ENCODE measurements around the gene TUBA3D.
"Not testable (repeated sequence)": the region's sequence is repeated elsewhere in the genome, so short reads cannot be mapped to it uniquely, and the experiment has no call there.

Gene TUBA3D

DNA sequence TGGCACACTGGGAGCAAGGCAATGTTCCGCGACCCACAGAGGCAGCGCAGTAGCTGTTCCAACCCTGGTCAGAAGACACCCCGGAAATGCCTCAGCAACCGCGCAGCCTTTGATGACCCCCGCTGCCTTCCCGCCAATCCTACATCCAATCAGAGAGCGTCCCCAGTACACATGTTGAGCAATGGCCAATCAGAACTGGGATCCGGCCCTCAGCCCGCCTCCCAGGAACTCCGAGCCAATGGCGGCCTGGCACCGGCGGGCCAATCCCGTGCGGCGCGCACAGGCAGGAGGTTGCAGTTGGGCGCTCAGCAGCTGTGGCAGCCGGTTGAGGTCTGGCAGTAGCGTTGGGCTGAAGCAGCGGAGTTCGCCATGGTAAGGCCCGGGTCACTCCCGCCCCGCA lies at the start of gene TUBA3D:
TSS of gene TUBA3D (plus strand) at position 289 of the 400 bp plus-strand sequence. CDS start at position 370, 81 bp downstream.
- DNase-seq: no peak

GRCh38 chr2:131426727-131427126 lies 49.2 kb upstream of the TUBA3D start:
- DNase-seq: no peak

DNA sequence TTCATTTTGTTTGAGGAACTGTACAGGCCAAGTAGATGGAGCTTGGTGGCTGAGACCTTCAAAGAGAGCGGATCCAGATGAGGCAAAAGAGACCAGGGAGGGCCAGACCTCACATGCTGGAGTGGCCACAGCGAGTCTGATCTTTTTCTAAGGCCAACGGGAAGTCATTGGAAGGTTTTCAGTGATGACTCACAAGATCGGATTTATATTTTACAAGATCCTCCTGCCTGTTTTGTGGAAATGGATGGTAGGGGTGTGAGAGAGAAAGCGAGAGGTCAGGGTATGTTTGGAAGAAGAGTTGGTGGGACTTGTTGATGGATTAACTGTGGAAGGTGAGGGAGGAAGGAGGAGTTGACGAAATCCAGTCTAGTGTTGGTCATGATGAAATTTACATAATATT lies 44.6 kb upstream of the TUBA3D start:
- DNase-seq: peak; percentile 7

DNA sequence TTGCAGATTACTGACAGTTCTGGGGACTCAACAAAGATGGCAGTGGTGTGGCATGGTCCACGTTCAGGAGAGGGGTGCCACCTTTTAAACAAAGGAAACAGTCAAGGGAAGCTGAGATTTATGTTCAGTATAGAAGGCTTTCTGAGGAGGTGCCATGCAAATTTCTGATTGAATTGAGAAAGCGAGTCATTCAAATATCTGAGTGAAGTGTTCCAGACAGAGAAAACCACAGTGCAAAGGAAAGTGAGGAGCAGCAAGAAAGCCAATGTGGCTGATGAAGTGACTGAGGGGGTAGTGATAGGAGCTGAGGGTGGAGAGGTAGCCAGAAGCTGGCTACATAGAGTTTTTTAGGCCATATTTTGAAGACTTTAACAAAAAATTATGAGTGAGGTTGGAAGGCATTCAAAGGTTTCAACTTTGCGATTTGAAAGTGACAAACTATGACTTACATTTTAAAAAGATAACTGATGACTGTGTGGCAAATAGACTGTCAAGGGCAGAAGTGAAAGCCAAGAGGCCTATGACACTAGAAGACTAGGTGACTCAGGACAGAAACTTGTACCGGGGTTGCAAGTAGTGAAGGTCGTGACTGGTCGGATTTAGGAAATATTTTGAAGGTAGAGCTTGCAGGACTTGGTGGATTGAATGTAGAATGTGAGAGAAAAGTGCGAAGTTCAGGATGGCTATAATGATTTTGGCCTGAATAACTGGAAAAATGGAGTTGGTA lies 35.0 kb upstream of the TUBA3D start:
- not testable (repeated sequence) for DNase-seq

GRCh38 chr2:131444736-131445514 lies 31.0 kb upstream of the TUBA3D start:
- not testable (repeated sequence) for DNase-seq

DNA sequence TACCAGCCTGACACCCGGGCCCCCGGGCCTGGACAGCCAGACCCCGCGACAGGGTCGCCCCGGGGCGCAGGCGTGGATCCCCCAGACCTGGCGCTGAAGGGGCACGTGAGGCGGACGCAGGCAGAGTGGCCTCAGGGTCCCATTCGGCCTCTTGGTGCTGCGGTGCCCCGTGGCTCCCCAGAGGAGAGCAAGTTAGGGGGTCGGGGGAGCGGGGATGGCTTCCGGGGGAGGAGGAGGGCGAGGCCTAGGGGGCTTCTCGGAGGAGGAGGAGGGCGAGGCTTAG lies 30.5 kb upstream of the TUBA3D start:
- not testable (repeated sequence) for DNase-seq

DNA sequence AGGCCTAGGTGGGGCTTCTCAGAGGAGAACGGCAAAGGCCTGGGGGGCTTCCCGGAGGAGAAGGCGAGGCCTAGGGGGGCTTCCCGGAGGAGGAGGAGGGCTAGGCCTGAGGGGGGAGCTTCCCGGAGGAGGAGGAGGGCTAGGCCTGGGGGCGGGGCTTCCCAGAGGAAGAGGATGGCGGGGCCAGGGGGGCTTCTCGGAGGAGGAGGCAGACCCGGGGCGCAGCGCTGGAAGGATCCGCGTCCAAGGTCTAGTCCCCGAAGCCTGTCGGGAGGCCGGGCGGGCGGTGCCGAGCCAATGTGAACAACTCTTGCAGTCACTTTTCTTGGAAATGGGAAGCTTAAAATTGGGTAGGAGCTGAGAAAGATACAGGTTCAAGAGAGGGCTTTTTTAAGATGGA lies 30.0 kb upstream of the TUBA3D start:
- no peak for DNase-seq

DNA sequence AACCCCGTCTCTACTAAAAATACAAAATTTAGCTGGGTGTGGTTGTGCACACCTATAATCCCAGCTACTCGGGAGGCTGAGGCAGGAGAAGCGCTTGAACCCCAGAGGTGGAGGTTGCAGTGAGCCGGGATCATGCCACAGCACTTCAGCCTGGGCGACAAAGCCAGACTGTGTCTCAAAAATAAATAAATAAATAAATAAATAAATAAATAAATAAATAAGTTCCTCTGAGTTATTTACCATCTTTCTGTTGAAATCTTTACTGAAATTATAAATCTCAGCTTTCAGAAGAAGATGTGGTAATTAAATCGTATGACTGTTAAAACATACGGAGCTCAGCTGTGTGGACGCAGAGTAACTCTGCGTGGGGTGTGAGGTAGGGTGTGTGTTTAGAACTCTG lies 27.9 kb upstream of the TUBA3D start:
- DNase-seq: not testable (repeated sequence)

GRCh38 chr2:131451265-131451949 lies 24.5 kb upstream of the TUBA3D start:
- not testable (repeated sequence) for DNase-seq

DNA sequence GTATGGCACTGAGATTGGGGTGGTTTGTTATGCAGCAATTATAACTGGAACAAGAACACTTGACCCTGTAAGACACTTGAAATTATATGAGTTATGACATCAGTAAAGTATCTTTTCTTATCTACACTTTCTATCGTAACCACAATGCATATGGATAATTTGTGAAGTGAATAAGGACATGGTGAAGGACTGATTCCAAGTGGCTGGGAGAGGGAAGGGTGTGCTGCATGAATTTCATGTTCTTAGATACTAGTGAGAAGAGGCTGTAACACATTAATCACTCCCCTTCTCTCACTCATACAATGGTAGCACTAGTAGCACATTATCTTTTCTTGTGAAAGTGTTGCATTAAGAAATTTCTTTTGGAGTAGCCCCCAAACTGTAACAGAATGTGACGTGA lies 21.0 kb upstream of the TUBA3D start:
- not testable (repeated sequence) for DNase-seq

DNA sequence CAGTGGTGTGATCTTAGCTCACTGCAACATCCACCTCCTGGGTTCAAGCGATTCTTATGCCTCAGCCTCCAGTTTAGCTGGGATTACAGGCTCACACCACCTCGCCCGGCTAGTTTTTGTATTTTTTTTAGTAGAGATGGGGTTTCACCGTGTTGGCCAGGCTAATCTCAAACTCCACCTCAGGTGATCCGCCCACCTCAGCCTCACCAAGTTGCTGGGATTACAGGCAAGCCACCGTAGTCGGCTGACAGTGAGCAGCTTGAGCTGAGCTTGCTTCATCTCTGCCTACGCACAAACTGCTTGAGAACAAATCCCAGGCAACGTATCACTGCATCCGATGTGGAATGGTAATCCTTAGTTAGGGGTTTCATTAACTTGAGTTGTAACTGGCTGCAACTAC lies 8.2 kb upstream of the TUBA3D start:
- DNase-seq: not testable (repeated sequence)

DNA sequence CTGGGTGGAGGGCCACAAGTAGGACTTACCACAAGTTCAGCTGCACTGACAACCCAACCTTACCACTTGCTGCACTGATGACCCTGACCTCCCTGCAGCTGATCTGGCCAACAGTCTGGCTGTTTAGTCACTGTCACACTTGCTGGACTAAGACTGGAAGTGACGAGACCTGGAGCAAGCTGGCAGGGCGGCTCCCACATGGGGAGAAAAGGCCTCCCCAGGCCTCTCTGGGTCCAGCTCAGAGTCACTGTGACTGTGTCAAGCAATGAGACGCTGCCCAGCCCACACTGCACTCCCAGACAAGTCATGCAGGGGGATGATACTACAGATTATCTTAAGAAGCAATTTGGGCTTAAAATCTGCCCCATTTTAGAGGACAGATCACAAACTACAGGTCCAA lies 5.0 kb upstream of the TUBA3D start:
- DNase-seq: not testable (repeated sequence)

DNA sequence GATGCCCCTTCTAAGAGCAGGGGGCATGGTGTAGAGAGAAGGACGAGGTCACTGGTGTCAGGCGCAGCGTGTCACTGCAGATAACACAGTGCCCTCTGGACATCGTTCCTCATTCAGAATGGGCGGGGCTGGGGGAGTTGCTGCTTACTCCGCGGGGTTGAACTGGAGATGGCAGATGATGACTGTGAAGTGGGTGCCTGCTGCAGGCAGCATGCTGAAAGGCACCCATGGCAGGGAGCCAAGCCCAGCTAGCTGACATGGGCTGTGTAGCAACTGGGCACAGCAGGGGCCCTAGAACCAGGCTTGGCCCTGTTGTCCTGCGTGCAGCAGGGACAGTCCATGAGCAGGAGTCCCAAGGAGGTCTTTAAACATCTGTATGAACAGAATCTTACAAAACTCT lies 4.3 kb upstream of the TUBA3D start:
- not testable (repeated sequence) for DNase-seq

GRCh38 chr2:131473266-131473665 lies 2.7 kb upstream of the TUBA3D start:
- not testable (repeated sequence) for DNase-seq

DNA sequence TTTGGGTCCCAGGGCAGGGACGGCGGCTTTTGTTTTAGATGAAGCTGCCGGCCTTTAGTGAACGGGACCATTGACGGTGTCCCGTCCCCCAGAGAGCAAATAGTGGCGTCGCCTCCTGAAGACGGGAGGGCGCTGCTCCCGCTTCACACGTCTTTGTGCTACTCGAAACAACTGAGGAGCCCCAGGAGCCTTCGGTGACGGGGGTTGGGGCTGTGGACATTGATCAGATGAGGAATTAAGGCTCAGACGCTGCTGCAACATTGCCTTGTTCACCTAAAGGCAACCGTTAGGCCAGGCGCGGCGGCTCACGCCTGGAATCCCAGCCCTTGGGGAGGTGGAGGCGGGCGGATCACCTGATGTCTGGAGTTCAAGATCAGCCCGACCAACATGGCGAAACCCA lies 444 bp downstream of the TUBA3D start:
- not testable (repeated sequence) for DNase-seq

DNA sequence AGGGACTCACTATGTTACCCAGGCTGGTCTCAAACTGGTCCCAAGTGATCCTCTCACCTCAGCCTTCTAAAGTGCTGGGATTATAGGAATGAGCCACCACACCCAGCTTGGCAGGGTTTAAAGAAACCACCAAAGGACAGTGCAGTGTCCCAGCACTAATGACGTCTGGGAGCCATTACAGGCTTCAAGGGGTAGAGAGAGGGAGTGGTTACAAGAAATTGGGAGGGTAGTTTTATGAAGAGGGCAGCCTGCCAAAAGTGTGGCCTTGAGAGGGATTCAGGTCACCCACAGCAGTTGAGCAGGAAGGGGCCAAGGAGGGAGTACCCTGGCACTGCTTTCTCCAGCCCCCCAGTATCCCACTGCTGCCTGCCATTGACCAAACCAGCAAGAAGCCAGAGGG lies 1.3 kb downstream of the TUBA3D start:
- not testable (repeated sequence) for DNase-seq

DNA sequence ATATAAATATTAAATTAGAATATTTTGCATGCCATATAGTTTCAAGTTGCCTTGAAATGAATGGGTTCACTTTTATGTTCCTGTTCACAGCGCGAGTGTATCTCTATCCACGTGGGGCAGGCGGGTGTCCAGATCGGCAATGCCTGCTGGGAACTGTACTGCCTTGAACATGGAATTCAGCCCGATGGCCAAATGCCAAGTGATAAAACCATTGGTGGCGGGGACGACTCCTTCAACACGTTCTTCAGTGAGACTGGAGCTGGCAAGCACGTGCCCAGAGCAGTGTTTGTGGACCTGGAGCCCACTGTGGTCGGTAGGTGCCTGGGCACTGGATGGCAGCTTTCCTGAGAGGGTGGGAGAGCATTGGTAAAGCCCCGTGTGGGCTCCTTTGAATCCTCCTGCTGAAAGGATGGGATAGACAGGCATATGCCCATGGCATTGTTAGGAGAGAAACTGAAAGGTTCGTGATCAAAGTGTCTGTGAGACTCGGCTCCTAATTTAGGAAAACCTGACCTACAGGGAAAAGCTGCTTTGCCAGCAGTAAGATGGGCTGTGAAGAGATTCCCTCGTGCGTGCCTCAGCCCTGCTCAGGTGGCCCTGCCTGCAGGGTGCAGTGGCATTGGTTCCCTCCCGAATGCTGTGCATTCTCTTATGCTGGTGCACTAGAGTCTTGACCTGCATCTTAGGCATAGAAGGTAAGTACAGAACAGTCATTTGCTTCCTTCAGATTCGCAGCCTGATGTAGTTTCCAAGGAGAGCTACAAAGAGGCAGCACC lies 2.3 kb downstream of the TUBA3D start:
- DNase-seq: not testable (repeated sequence)

GRCh38 chr2:131478850-131479461 lies 3.0 kb downstream of the TUBA3D start:
- DNase-seq: not testable (repeated sequence)

DNA sequence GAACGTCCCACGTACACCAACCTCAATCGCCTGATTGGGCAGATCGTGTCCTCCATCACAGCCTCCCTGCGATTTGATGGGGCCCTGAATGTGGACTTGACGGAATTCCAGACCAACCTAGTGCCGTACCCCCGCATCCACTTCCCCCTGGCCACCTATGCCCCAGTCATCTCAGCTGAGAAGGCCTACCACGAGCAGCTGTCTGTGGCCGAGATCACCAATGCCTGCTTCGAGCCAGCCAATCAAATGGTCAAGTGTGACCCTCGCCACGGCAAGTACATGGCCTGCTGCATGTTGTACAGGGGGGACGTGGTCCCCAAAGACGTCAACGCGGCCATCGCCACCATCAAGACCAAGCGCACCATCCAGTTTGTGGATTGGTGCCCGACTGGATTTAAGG lies 4.4 kb downstream of the TUBA3D start:
- DNase-seq: not testable (repeated sequence)

GRCh38 chr2:131482506-131483155 lies 6.7 kb downstream of the TUBA3D start:
- not testable (repeated sequence) for DNase-seq

DNA sequence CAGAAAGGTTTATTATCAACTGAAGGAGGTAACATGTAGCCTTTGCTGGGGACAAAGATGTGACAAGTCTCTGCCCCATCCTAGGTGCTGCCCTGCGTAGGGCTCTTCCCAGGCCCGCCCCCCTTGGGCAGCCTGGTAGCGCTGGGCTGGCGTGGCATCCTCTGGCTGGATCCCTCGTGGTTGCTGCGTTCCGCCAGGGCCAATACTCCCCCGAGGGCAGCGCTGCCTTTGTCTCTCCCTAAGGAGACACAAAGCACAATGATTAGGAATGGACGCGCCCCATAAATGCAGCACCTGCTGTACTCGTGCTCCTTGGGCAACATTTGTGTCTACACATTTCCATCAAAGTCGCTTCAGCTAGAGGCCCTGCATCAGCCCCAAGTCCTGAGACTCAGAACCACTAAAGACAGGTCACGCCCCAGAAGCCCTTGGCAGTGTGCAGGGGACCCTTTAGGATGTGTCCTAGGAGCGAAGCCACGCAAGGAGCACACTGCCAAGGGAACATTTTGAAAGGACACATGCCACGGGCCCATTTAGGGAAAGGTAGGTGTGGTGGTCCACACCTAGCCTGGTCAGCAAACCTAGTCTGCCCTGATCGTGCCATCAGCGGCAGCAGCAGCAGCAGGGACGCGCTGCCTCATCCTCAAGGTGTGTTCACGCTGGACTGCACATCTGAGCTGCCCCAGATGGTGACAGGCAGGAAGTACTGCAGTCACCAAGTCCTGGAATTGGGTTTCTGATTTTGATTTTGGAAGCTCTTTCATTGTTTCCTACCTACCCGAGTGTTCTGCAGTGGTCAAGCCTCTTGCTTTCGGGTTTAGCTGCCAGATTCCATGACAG lies 8.3 kb downstream of the TUBA3D start:
- not testable (repeated sequence) for DNase-seq

All from fibroblast of skin of right biceps (primary cell).